A673 (cell line): ENCODE measurements around the gene NFATC1.

ENCODE experiments used
- CTCF ChIP-seq: fragments of 300-800, 200-600 bp; sonication (generic); conservative IDR thresholded peaks from 2 replicates; pipeline ENCODE4 v1.5.1; 2017; ENCODE audit warnings: low read depth, mild to moderate bottlenecking, antibody characterized with exemption, low read length, moderate library complexity, mixed read lengths
- EZH2 ChIP-seq: fragments of 200-600 bp; sonication (generic); IDR thresholded peaks from 2 replicates; pipeline ENCODE4 v1.6.1; 2017; ENCODE audit warnings: borderline replicate concordance, low read depth, mild to moderate bottlenecking, mixed read lengths, antibody characterized with exemption, low read length; ENCODE audit not compliant: poor library complexity, severe bottlenecking

GRCh38 chr18:79527656-79528315 lies 132.1 kb downstream of the NFATC1 start:
- no peak for TF ChIP-seq CTCF
- TF ChIP-seq EZH2, result no peak
